HCT116 (cell line): Measurements from ENCODE around the gene KTI12. TPM values are rescaled to one million over a fixed set of nuclear protein-coding genes. Genes with fewer than 3 reads are reported as not detected.

Experiments
- ATAC-seq: fragments of 200-7000 bp; cut with Tn5 transposase; 2 replicates; pipeline ENCODE4 v1.9.1; 2020; ENCODE audit warnings: mild to moderate bottlenecking, moderate library complexity
- BruUV-seq: library from RNA; stranded (reverse); fragments of 400-500 nt; replicated peaks from 2 replicates; lab custom pipeline; 2021; lab: Mats Ljungman, UMichigan
- CTCF ChIA-PET: fragments of 300-600 bp; sonication (Branson Sonifier 250); formaldehyde crosslinking; loops from one replicate; lab custom pipeline; 2021; ENCODE audit warnings: antibody characterized with exemption; lab: Charles Lee
- POLR2A ChIA-PET: fragments of 300-600, 350-600 bp; sonication (Branson Sonifier 250); formaldehyde crosslinking; loops from one replicate; lab custom pipeline; 2021; ENCODE audit warnings: antibody characterized with exemption; lab: Charles Lee
- RAD21 ChIA-PET, 2 experiments: fragments of 300-600 bp; sonication (Branson Sonifier 250); formaldehyde crosslinking; loops; one replicate each; lab custom pipeline; 2023; ENCODE audit warnings: low total read pairs in 2 of 2; ENCODE audit not compliant: uncharacterized antibody in 2 of 2, unreplicated experiment in 2 of 2, low non-redundant PET in 1 of 2; lab: Charles Lee
- DNase-seq: peaks from one replicate; pipeline ENCODE4 v3.0.0-alpha.2; 2010; ENCODE audit warnings: low read depth, low spot score
- H2AFZ ChIP-seq: fragments of 200-600 bp; shearing (Covaris generic), sonication (generic); 2 replicates; pipeline ENCODE4 v1.6.1; 2017; ENCODE audit warnings: low read depth, mixed run types, mixed read lengths, antibody characterized with exemption, low read length; ENCODE audit not compliant: poor library complexity, severe bottlenecking
- H3K27ac ChIP-seq: 2 replicates; pipeline ENCODE4 v1.5.1; 2012; ENCODE audit warnings: low read depth, low read length
- H3K27me3 ChIP-seq: fragments of 200-600 bp; sonication (generic); 2 replicates; pipeline ENCODE4 v1.6.1; 2016; ENCODE audit warnings: mixed run types, low read length, mixed read lengths; ENCODE audit not compliant: insufficient read depth
- H3K36me3 ChIP-seq, 2 experiments: fragments of 200-500 bp in 1 of 2; fragments of 200-600 bp in 1 of 2; sonication (Bioruptor generic) in 1 of 2; sonication (generic) in 1 of 2; 2 replicates each; pipeline versions ENCODE4 v1.5.1 to v1.6.1; 2014 to 2016; ENCODE audit warnings: low read length in 2 of 2, inconsistent platforms in 1 of 2, mixed read lengths in 1 of 2, mixed run types in 1 of 2; ENCODE audit not compliant: insufficient read depth in 2 of 2, control insufficient read depth in 1 of 2
- H3K4me1 ChIP-seq, 2 experiments: fragments of 200-600 bp in 1 of 2; sonication (generic) in 1 of 2; 2 replicates each; pipeline versions ENCODE4 v1.5.1 to v1.6.1; 2012 to 2017; ENCODE audit warnings: low read length in 2 of 2, inconsistent platforms in 1 of 2, mild to moderate bottlenecking in 1 of 2, mixed read lengths in 1 of 2, mixed run types in 1 of 2, moderate library complexity in 1 of 2; ENCODE audit not compliant: insufficient read depth in 2 of 2, control insufficient read depth in 1 of 2
- H3K4me2 ChIP-seq: fragments of 200-600 bp; sonication (generic); 2 replicates; pipeline ENCODE4 v1.6.1; 2017; ENCODE audit warnings: mixed run types, low read length, mixed read lengths
- H3K4me3 ChIP-seq, 2 experiments: fragments of 200-600 bp in 1 of 2; sonication (generic) in 1 of 2; replicated peaks in 1 of 2; 2 replicates each; pipeline ENCODE4 v1.5.1; 2011 to 2016; ENCODE audit warnings: low read length in 2 of 2, control low read depth in 1 of 2, low read depth in 1 of 2, mild to moderate bottlenecking in 1 of 2, mixed read lengths in 1 of 2, mixed run types in 1 of 2
- H3K79me2 ChIP-seq: fragments of 200-600 bp; sonication (generic); 2 replicates; pipeline ENCODE4 v1.6.1; 2017; ENCODE audit warnings: mild to moderate bottlenecking, mixed run types, low read length, moderate library complexity, mixed read lengths; ENCODE audit not compliant: insufficient read depth
- H3K9ac ChIP-seq: fragments of 200-600 bp; sonication (generic); 2 replicates; pipeline ENCODE4 v1.6.1; 2016; ENCODE audit warnings: low read length, mixed read lengths
- H3K9me2 ChIP-seq: fragments of 200-600 bp; sonication (generic), shearing (Covaris generic); 2 replicates; pipeline ENCODE4 v1.6.1; 2017; ENCODE audit warnings: mixed run types, mild to moderate bottlenecking, moderate library complexity; ENCODE audit not compliant: insufficient read depth
- H3K9me3 ChIP-seq, 2 experiments: fragments of 200-500 bp in 1 of 2; fragments of 200-600 bp in 1 of 2; sonication (Bioruptor generic) in 1 of 2; sonication (generic) in 1 of 2; 2 replicates each; pipeline ENCODE4 v1.6.1; 2014 to 2017; ENCODE audit warnings: low read length in 2 of 2, mixed read lengths in 2 of 2, inconsistent platforms in 1 of 2, low read depth in 1 of 2, mild to moderate bottlenecking in 1 of 2, mixed run types in 1 of 2, moderate library complexity in 1 of 2; ENCODE audit not compliant: control insufficient read depth in 1 of 2, insufficient read depth in 1 of 2
- H4K20me1 ChIP-seq: fragments of 200-600 bp; sonication (generic), shearing (Covaris generic); 2 replicates; pipeline ENCODE4 v1.6.1; 2017; ENCODE audit warnings: mixed run types, mild to moderate bottlenecking, moderate library complexity; ENCODE audit not compliant: insufficient read depth
- CBX3 ChIP-seq: IDR thresholded peaks from 2 replicates; pipeline ENCODE4 v1.6.1; 2012; ENCODE audit warnings: low read depth
- CEBPB ChIP-seq: IDR thresholded peaks from 2 replicates; pipeline ENCODE4 v1.6.1; 2012; ENCODE audit warnings: low read depth
- EGR1 ChIP-seq: IDR thresholded peaks from 2 replicates; pipeline ENCODE4 v1.6.1; 2012; ENCODE audit warnings: low read depth
- ELF1 ChIP-seq: IDR thresholded peaks from 2 replicates; pipeline ENCODE4 v1.6.1; 2012; ENCODE audit warnings: low read depth, borderline replicate concordance
- EZH2 ChIP-seq: fragments of 200-600 bp; sonication (generic); IDR thresholded peaks from 2 replicates; pipeline ENCODE4 v1.6.1; 2017; ENCODE audit warnings: antibody characterized with exemption, mixed run types
- EZH2phosphoT487 ChIP-seq: fragments of 200-600 bp; IDR thresholded peaks from 2 replicates; pipeline ENCODE4 v1.6.1; 2018; ENCODE audit warnings: antibody characterized with exemption, borderline replicate concordance
- FOSL1 ChIP-seq: IDR thresholded peaks from 2 replicates; pipeline ENCODE4 v1.6.1; 2012; ENCODE audit warnings: low read depth
- JUND ChIP-seq: IDR thresholded peaks from 2 replicates; pipeline ENCODE4 v1.6.1; 2012
- MAX ChIP-seq: IDR thresholded peaks from 2 replicates; pipeline ENCODE4 v1.6.1; 2012
- POLR2AphosphoS5 ChIP-seq: IDR thresholded peaks from 2 replicates; pipeline ENCODE4 v1.6.1; 2011; ENCODE audit warnings: mild to moderate bottlenecking, low read depth, low read length, moderate library complexity
- RAD21 ChIP-seq: IDR thresholded peaks from 2 replicates; pipeline ENCODE4 v1.6.1; 2012; ENCODE audit warnings: low read depth, mild to moderate bottlenecking
- SRF ChIP-seq: IDR thresholded peaks from 2 replicates; pipeline ENCODE4 v1.6.1; 2012; ENCODE audit warnings: low read depth
- TCF7L2 ChIP-seq: IDR thresholded peaks from 2 replicates; pipeline ENCODE4 v1.7.0; 2011; ENCODE audit warnings: borderline replicate concordance, inconsistent platforms; ENCODE audit not compliant: insufficient read depth, insufficient read length; ENCODE audit errors: extremely low read depth
- YY1 ChIP-seq: IDR thresholded peaks from 2 replicates; pipeline ENCODE4 v1.6.1; 2011; ENCODE audit warnings: low read length, low read depth, moderate library complexity, mild to moderate bottlenecking; ENCODE audit not compliant: insufficient replicate concordance; ENCODE audit errors: extremely low read depth
- ZFX ChIP-seq: fragments of 450-650 bp; IDR thresholded peaks from 2 replicates; pipeline ENCODE4 v1.6.1; 2017
- ZNF274 ChIP-seq: fragments of 200-500 bp; sonication (Bioruptor generic); IDR thresholded peaks from 2 replicates; pipeline ENCODE4 v1.6.1; 2014; ENCODE audit warnings: mild to moderate bottlenecking, low read depth, low read length, inconsistent platforms
- intact Hi-C: fragments of 100-400 bp; cut with micrococcal nuclease; formaldehyde crosslinking; loops from 2 replicates; pipeline ENCODE4 v1.10.0; 2022
- total RNA-seq: library from RNA; stranded (reverse); gene quantifications from one replicate; pipeline ENCODE4 v1.2.1, GENCODE V29; 2021; ENCODE audit not compliant: unreplicated experiment
- TF ChIP-seq, protein P1 (sequence below), 3 experiments: fragments of 200-600 bp in 1 of 3; sonication (generic) in 1 of 3; IDR thresholded peaks in 2 of 3; conservative IDR thresholded peaks in 1 of 3; 2 replicates each; pipeline ENCODE4 v1.5.1; 2012 to 2017; ENCODE audit warnings: low read depth in 2 of 3, low read length in 2 of 3, antibody characterized with exemption in 1 of 3, borderline replicate concordance in 1 of 3, control low read depth in 1 of 3, mild to moderate bottlenecking in 1 of 3, mixed read lengths in 1 of 3, mixed run types in 1 of 3, moderate library complexity in 1 of 3; ENCODE audit not compliant: insufficient read depth in 1 of 3
- TF ChIP-seq, protein P2 (sequence below): IDR thresholded peaks from 2 replicates; pipeline ENCODE4 v1.6.1; 2011; ENCODE audit warnings: mild to moderate bottlenecking, low read length, moderate library complexity; ENCODE audit not compliant: insufficient replicate concordance; ENCODE audit errors: extremely low read depth
- TF ChIP-seq, protein P3 (sequence below): IDR thresholded peaks from 2 replicates; pipeline ENCODE4 v1.6.1; 2012
- TF ChIP-seq, protein P4 (sequence below): IDR thresholded peaks from 2 replicates; pipeline ENCODE4 v1.6.1; 2012; ENCODE audit warnings: low read depth

KTI12 gene
- total RNA-seq, 1 experiment from 2014 or later: 8.2 TPM

DNA sequence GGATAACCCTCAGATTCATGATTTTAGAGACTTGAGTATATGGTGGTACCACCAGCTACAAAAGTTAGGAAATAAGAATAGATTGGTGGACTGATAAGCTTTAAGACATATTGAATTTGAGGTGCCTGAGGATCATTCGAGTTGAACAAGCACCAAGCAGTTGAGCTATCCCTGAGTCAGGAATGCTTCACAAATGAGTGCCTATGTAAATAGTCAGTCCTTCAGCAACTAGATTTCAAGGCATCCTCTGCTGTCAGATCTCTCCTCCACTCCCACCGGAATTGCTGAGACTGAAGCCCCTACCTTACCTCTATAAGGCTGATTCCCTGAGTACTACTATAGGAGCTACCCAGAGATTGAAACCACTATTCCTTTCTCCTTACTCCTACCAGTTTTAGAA is 29.6 kb upstream of the KTI12 start:
- peaks cover 63% of the 10 kb centered on the region for H3K79me2 ChIP-seq
- no peaks in the 10 kb centered on the region for H3K9me3 ChIP-seq
- ATAC-seq: no peak

More for the DNA sequence above, 29.6 kb upstream of the KTI12 start:
- peaks cover 5 to 12% of the 10 kb centered on the region in 2 experiments; a peak in 3 of 4 replicates for H3K4me1 ChIP-seq
- TF ChIP-seq POLR2AphosphoS5 (no peak), TCF7L2 (no peak), CBX3 (no peak), ELF1 (no peak), EZH2 (no peak), CEBPB (no peak), EZH2phosphoT487 (no peak), EGR1 (no peak), JUND (no peak), ZFX (no peak), ZNF274 (no peak), SRF (no peak), RAD21 (no peak), FOSL1 (no peak), YY1 (no peak), MAX (no peak)
- TF ChIP-seq, protein P1, sequence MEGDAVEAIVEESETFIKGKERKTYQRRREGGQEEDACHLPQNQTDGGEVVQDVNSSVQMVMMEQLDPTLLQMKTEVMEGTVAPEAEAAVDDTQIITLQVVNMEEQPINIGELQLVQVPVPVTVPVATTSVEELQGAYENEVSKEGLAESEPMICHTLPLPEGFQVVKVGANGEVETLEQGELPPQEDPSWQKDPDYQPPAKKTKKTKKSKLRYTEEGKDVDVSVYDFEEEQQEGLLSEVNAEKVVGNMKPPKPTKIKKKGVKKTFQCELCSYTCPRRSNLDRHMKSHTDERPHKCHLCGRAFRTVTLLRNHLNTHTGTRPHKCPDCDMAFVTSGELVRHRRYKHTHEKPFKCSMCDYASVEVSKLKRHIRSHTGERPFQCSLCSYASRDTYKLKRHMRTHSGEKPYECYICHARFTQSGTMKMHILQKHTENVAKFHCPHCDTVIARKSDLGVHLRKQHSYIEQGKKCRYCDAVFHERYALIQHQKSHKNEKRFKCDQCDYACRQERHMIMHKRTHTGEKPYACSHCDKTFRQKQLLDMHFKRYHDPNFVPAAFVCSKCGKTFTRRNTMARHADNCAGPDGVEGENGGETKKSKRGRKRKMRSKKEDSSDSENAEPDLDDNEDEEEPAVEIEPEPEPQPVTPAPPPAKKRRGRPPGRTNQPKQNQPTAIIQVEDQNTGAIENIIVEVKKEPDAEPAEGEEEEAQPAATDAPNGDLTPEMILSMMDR (IDR thresholded peaks at IDR 0.05 in 2 of 3, conservative IDR thresholded peaks at IDR 0.05 in 1 of 3; ENCODE audit: borderline replicate concordance in 1 of 3, insufficient read depth in 1 of 3, low read depth in 2 of 3, low read length in 2 of 3): no peak
- TF ChIP-seq, protein P2, sequence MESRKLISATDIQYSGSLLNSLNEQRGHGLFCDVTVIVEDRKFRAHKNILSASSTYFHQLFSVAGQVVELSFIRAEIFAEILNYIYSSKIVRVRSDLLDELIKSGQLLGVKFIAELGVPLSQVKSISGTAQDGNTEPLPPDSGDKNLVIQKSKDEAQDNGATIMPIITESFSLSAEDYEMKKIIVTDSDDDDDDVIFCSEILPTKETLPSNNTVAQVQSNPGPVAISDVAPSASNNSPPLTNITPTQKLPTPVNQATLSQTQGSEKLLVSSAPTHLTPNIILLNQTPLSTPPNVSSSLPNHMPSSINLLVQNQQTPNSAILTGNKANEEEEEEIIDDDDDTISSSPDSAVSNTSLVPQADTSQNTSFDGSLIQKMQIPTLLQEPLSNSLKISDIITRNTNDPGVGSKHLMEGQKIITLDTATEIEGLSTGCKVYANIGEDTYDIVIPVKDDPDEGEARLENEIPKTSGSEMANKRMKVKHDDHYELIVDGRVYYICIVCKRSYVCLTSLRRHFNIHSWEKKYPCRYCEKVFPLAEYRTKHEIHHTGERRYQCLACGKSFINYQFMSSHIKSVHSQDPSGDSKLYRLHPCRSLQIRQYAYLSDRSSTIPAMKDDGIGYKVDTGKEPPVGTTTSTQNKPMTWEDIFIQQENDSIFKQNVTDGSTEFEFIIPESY: no peak
- TF ChIP-seq, protein P3, sequence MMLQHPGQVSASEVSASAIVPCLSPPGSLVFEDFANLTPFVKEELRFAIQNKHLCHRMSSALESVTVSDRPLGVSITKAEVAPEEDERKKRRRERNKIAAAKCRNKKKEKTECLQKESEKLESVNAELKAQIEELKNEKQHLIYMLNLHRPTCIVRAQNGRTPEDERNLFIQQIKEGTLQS: no peak
- TF ChIP-seq, protein P4, sequence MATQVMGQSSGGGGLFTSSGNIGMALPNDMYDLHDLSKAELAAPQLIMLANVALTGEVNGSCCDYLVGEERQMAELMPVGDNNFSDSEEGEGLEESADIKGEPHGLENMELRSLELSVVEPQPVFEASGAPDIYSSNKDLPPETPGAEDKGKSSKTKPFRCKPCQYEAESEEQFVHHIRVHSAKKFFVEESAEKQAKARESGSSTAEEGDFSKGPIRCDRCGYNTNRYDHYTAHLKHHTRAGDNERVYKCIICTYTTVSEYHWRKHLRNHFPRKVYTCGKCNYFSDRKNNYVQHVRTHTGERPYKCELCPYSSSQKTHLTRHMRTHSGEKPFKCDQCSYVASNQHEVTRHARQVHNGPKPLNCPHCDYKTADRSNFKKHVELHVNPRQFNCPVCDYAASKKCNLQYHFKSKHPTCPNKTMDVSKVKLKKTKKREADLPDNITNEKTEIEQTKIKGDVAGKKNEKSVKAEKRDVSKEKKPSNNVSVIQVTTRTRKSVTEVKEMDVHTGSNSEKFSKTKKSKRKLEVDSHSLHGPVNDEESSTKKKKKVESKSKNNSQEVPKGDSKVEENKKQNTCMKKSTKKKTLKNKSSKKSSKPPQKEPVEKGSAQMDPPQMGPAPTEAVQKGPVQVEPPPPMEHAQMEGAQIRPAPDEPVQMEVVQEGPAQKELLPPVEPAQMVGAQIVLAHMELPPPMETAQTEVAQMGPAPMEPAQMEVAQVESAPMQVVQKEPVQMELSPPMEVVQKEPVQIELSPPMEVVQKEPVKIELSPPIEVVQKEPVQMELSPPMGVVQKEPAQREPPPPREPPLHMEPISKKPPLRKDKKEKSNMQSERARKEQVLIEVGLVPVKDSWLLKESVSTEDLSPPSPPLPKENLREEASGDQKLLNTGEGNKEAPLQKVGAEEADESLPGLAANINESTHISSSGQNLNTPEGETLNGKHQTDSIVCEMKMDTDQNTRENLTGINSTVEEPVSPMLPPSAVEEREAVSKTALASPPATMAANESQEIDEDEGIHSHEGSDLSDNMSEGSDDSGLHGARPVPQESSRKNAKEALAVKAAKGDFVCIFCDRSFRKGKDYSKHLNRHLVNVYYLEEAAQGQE: no peak
- ChIA-PET RAD21 (no interaction called here), CTCF (no interaction called here), POLR2A (interaction anchor here (0.7 kb wide), 1 partner anchor 8 kb away, joined by 4 read pairs; no protein-coding TSS in a partner anchor)
- no peak for DNase-seq
- no peaks in the 10 kb centered on the region for H4K20me1 ChIP-seq
- H3K9ac ChIP-seq: no peak overlapping the region
- H3K4me2 ChIP-seq: no peak overlapping the region
- H3K9me2 ChIP-seq: no peaks in the 10 kb centered on the region
- BruUV-seq: no TSS peak
- H3K27ac ChIP-seq: no peak overlapping the region
- intact Hi-C loops: no loop called here
- peaks cover 33 to 45% of the 10 kb centered on the region in 2 experiments; a peak in 3 of 4 replicates for H3K36me3 ChIP-seq
- H3K4me3 ChIP-seq: no peak overlapping the region
- no peak overlapping the region for H2AFZ ChIP-seq
- no peaks in the 10 kb centered on the region for H3K27me3 ChIP-seq
